Measurements from ENCODE around the gene CTNND2. TPM values are rescaled to one million over a fixed set of nuclear protein-coding genes. Genes with fewer than 3 reads are reported as not detected.

The CTNND2 gene
- total RNA-seq, 4 donors from 2014 or later, result 0.22 to 2.8 (median 0.39) TPM

- H3K4me3 ChIP-seq (replicated peaks in 1 of 3), result no peak overlapping the region
- intact Hi-C loops (cut with DNase I), result no loop called here
- 94 to 99% methylated on average over 6 of the region's 6 CpGs for WGBS, 2 donors
These were observed 313.8 kb downstream of the CTNND2 start for GRCh38 chr5:11590475-11590874.

GRCh38 chr5:11588803-11589202 is 315.4 kb downstream of the CTNND2 start:
- intact Hi-C loops (cut with DNase I), result no loop called here
- H3K27me3 ChIP-seq, result no peaks in the 10 kb centered on the region
- DNase-seq, result no peak
- H3K9me3 ChIP-seq, result no peaks in the 10 kb centered on the region
- no peak overlapping the region for H3K27ac ChIP-seq
- WGBS, 2 donors, result 20 to 21% methylated on average over 6 of the region's 6 CpGs
- TF ChIP-seq, protein P1, sequence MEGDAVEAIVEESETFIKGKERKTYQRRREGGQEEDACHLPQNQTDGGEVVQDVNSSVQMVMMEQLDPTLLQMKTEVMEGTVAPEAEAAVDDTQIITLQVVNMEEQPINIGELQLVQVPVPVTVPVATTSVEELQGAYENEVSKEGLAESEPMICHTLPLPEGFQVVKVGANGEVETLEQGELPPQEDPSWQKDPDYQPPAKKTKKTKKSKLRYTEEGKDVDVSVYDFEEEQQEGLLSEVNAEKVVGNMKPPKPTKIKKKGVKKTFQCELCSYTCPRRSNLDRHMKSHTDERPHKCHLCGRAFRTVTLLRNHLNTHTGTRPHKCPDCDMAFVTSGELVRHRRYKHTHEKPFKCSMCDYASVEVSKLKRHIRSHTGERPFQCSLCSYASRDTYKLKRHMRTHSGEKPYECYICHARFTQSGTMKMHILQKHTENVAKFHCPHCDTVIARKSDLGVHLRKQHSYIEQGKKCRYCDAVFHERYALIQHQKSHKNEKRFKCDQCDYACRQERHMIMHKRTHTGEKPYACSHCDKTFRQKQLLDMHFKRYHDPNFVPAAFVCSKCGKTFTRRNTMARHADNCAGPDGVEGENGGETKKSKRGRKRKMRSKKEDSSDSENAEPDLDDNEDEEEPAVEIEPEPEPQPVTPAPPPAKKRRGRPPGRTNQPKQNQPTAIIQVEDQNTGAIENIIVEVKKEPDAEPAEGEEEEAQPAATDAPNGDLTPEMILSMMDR (IDR thresholded peaks at IDR 0.05), result no peak
- TF ChIP-seq POLR2A (IDR thresholded peaks at IDR 0.05), result no peak
- H3K4me1 ChIP-seq, result no peaks in the 10 kb centered on the region
- no peak overlapping the region for H3K4me3 ChIP-seq (replicated peaks in 1 of 3)
- no peaks in the 10 kb centered on the region for H3K36me3 ChIP-seq

More at GRCh38 chr5:11590475-11590874, 313.8 kb downstream of the CTNND2 start:
- no peak overlapping the region for H3K27ac ChIP-seq
- no peaks in the 10 kb centered on the region for H3K4me1 ChIP-seq
- no peaks in the 10 kb centered on the region for H3K27me3 ChIP-seq
- no peak for DNase-seq
- H3K36me3 ChIP-seq, result no peaks in the 10 kb centered on the region
- TF ChIP-seq, protein P1 (IDR thresholded peaks at IDR 0.05), result no peak
- no peak for TF ChIP-seq POLR2A (IDR thresholded peaks at IDR 0.05)
- H3K9me3 ChIP-seq, result no peaks in the 10 kb centered on the region

GRCh38 chr5:11584017-11584416 is 320.2 kb downstream of the CTNND2 start:
- Histone ChIP-seq H3K36me3 (no peaks in the 10 kb centered on the region), H3K9me3 (no peaks in the 10 kb centered on the region), H3K4me1 (no peaks in the 10 kb centered on the region), H3K27me3 (no peaks in the 10 kb centered on the region), H3K27ac (no peak overlapping the region), H3K4me3 (replicated peaks in 1 of 3) (no peak overlapping the region)
- intact Hi-C loops (cut with DNase I), result no loop called here
- no peak for DNase-seq
- WGBS, 2 donors, result 80 to 88% methylated on average over 6 of the region's 6 CpGs
- TF ChIP-seq, protein P1 (IDR thresholded peaks at IDR 0.05), result no peak
- no peak for TF ChIP-seq POLR2A (IDR thresholded peaks at IDR 0.05)

DNA sequence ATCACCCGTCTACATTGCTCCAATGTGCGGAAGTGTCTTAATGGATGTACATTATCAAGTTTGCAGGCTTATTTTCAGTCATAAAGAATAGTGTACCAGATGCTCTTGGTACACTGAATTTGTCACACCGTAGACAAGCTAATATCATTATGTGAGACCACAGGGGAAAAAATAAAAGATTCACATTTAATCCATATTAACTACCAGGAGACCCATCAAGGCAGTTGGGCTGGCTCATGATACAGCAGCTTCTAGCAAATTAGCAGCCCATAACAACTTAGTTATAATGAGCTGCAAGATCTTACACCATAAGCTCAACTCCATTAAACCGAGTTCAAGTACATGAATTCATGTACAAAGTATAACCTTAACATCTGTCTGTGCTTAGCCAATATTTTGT is 324.9 kb downstream of the CTNND2 start:
- Histone ChIP-seq H3K27ac (no peak overlapping the region), H3K4me1 (no peaks in the 10 kb centered on the region), H3K36me3 (no peaks in the 10 kb centered on the region), H3K27me3 (no peaks in the 10 kb centered on the region), H3K9me3 (no peaks in the 10 kb centered on the region), H3K4me3 (replicated peaks in 1 of 3) (no peak overlapping the region)
- TF ChIP-seq POLR2A (IDR thresholded peaks at IDR 0.05), result no peak
- TF ChIP-seq, protein P1 (IDR thresholded peaks at IDR 0.05), result no peak
- intact Hi-C loops (cut with DNase I), result no loop called here
- DNase-seq, result no peak
- WGBS, 2 donors, result 95 to 98% methylated on average over 4 of the region's 4 CpGs

- H3K27ac ChIP-seq, result no peak overlapping the region
- no peaks in the 10 kb centered on the region for H3K4me1 ChIP-seq
- TF ChIP-seq, protein P1 (IDR thresholded peaks at IDR 0.05), result no peak
- no peak for TF ChIP-seq POLR2A (IDR thresholded peaks at IDR 0.05)
These were observed 329.5 kb downstream of the CTNND2 start for GRCh38 chr5:11574787-11575186.

More at GRCh38 chr5:11574787-11575186, 329.5 kb downstream of the CTNND2 start:
- 92 to 95% methylated on average over 2 of the region's 2 CpGs for WGBS, 2 donors
- intact Hi-C loops (cut with DNase I), result no loop called here
- Histone ChIP-seq H3K9me3 (no peaks in the 10 kb centered on the region), H3K27me3 (no peaks in the 10 kb centered on the region), H3K4me3 (replicated peaks in 1 of 3) (no peak overlapping the region), H3K36me3 (no peaks in the 10 kb centered on the region)
- no peak for DNase-seq

All from thyroid gland (tissue), 4 donors.